ENCODE measurements around the gene MEAF6. TPM values are rescaled to one million over a fixed set of nuclear protein-coding genes. Genes with fewer than 3 reads are reported as not detected.

MEAF6 gene
- polyA plus RNA-seq, 3 donors: 94.2 to 109 (median 102) TPM

GRCh38 chr1:37446874-37447273 is 67.7 kb downstream of the MEAF6 start:
- DNase-seq (ENCODE audit: low read depth in 3 of 3, low spot score in 2 of 3): no peak

- DNase-seq (ENCODE audit: low read depth in 3 of 3, low spot score in 2 of 3): no peak
Measured at GRCh38 chr1:37442644-37443043, 71.9 kb downstream of the MEAF6 start.

Other genes with a start within 250 kb of the MEAF6 start
- gene ZC3H12A, start 40.2 kb downstream of the MEAF6 start, polyA plus RNA-seq (ENCODE audit: insufficient read length in 3 of 3): 1 to 10 TPM; 1.1 to 2.1 (median 1.7) TPM
- gene SNIP1, start 39.5 kb upstream of the MEAF6 start, polyA plus RNA-seq (ENCODE audit: insufficient read length in 3 of 3): 10 to 100 TPM; 13.4 to 15.1 (median 13.4) TPM
- gene DNALI1, start 42.2 kb upstream of the MEAF6 start, polyA plus RNA-seq (ENCODE audit: insufficient read length in 3 of 3): 10 to 100 TPM; 64.4 to 71.2 (median 66.9) TPM
- gene GNL2, start 81.2 kb upstream of the MEAF6 start, polyA plus RNA-seq (ENCODE audit: insufficient read length in 3 of 3): 10 to 100 TPM; 79.7 to 90.0 (median 85.8) TPM
- gene RSPO1, start 120.1 kb upstream of the MEAF6 start, polyA plus RNA-seq (ENCODE audit: insufficient read length in 3 of 3): 1 to 10 TPM; 4.1 to 6.3 (median 5.6) TPM
- gene CDCA8, start 177.8 kb upstream of the MEAF6 start, polyA plus RNA-seq (ENCODE audit: insufficient read length in 3 of 3): 10 to 100 TPM; 18.0 to 18.8 (median 18.3) TPM

Measured in right renal cortex interstitium (tissue), 3 donors.